ENCODE data around the gene DRAP1.
A peak's percentile ranks its signal among the peaks of the same experiment; 100 is the strongest.

DRAP1 gene, protein sequence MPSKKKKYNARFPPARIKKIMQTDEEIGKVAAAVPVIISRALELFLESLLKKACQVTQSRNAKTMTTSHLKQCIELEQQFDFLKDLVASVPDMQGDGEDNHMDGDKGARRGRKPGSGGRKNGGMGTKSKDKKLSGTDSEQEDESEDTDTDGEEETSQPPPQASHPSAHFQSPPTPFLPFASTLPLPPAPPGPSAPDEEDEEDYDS

GRCh38 chr11:65919141-65919572, at the start of gene DRAP1:
Gene DRAP1, plus strand, starts transcription at chr11:65919426. Its CDS starts 76 bp downstream, at chr11:65919502.
- DNase-seq (ENCODE audit: low read depth), result peak; percentile 99

GRCh38 chr11:65869643-65870306, 49.5 kb upstream of the DRAP1 start:
- no peak for DNase-seq (ENCODE audit: low read depth)

- DNase-seq (ENCODE audit: low read depth), result no peak
These were observed 48.9 kb upstream of the DRAP1 start for GRCh38 chr11:65870307-65870658.

DNA sequence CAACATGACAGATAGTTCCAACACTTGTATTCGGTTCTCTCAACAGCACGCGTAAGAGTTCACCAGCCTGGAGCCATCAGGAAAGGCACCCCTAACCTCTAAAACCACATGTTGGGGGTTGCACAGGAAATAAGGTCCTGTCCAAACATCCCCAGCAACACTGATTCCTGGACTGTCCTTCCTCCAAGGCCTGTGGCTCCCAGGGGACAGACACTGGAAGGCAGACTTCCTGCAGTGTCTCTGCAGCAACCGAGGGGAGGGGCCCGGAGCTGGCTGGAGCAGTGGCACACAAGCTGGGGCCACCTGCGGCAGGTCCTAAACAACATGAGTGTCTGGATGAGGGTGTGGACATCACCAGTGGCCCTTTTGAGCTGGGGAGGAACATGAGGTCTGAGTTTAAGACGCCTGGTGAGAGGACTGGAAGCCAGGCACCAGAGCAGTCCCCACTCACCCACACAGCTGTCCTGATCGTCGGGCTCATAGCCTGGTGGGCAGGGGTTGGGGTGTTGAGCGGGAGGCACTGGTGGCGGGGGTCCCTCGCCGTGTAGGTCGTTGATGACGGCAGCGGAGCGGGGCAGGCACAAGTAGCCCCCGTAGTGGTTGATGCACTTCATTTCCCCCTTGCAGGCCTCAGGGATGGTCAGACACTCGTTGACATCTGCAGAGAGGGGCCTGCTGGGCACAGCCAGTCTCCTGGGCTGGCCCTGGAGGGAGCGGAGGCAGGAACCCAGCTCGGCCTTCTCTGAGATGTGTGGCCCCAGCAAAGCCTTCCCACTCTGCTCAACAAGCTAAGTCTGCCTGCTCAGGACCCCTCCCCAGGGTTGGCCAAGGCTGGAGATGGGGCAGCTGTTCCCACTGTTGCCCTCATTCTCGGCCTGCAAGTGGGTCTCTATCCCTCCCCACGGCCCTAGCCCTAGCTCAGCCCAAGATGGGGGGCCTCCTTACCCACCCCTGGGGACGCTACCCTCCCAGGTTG, 48.2 kb upstream of the DRAP1 start:
- no peak for DNase-seq (ENCODE audit: low read depth)

DNA sequence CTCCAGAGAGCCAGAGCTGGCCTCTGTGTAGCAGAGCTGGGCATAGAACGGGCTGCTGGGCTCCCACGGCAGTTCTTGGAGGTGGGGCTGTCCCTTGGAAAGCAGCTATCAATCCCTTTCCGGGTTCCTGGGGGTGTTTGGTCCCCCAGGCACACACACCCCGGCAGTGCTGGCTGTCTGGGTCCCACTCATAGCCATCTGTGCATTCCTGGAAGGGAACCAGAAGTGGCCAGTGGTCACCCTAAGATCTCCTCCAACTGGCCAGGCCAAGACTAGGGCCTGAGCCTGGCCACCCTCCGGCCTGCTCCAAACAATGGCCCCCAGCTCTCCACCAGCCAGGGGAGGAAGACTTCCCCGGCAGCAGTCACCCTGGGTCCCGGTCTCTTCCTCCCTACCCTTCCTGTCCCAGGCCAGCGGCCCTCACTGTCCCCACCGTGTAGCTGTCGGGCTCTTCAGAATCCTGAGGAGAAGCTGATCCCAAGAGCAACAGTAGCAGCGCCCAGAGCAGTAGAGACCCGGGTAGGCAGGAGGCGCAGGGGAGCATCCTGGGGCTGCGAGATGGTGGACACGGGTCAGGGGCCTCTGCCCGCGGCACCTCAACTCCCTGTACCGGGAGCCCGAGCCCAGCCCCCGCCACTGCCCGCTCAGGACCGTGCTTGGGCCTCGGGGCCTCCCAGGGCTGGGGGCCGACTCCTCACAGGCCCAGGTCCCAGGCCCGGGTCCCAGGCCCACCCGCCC, 47.2 kb upstream of the DRAP1 start:
- peak; percentile 54 for DNase-seq (ENCODE audit: low read depth)

DNA sequence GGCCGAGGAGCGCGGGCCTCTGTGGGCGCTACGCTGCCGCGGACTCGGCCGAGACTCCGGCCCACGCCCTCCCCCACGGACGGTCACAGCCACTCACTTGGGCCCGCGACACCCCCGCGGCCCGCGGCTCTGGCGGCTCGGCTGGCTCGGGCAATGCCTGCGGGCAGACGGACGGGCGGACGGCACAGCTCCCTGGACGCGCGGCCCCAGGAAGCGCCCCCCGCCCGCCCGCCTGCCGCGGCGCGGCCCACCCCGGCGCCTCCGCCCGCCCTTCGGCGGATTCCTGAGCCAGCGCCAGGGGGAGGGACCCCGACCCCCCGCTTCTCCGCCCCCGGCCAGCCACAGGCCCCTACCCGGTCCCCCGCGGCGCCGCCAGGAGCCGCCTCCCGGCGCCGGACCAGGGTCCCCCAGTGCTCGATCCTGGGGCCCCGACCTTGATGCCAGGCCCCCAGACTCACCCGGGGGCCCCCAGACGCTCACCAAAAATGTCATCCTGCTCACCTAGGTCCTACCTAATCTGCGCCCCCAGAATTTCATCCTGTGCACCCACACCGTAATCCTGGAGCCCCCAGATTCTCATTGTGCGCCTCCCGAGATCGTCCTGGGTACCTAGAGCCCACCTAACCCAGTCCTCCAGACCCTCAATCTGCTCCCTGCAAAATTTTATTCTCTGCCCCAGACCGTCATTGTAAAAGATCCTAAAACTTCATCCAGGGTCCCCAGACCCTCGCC, 46.5 kb upstream of the DRAP1 start, which contains the start of gene EFEMP2:
Gene EFEMP2 (minus strand): TSS at position 215 of the 732 bp plus-strand sequence. CDS start 446 bp downstream, outside the sequence.
- DNase-seq (ENCODE audit: low read depth), result peak; percentile 38

DNA sequence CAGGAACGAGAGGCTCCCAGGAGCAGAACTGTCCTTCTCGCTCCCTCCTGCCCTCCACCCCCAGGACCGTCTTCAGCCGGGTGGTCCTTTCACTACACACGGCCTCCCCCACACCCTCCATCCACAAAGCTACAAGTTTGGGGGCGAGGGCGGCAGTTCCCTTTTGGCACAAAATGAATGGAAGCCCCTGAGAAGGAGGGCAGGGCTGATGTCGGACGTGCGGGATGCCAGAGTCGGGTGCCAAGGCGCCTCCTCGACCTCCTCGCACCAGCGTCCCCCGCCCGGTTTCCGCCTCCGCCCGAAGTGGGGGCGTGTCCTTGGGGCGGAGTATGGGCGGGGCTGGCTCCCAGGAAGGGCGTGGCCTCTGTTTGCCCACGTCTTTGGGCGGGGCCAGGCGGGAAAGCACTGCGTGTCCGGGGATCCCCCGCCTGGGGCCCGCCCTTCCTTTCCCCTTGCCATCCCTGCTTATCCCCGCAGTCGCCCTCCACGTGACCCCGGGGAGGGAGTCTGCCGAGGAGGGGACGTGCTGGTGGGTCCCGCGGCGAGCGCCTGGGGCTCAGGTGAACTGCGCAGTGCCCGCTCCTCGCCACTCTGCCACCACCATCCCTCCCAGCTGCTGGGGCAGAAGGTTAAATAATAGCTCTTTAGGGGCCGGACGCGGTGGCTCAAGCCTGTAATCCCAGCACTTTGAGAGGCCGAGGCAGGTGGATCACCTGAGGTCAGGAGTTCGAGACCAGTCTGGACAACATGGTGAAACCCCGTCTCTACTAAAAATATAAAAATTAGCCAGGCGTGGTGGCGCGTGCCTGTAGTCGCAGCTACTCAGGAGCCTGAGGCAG, 45.7 kb upstream of the DRAP1 start:
- DNase-seq (ENCODE audit: low read depth), result peak; percentile 91

DNA sequence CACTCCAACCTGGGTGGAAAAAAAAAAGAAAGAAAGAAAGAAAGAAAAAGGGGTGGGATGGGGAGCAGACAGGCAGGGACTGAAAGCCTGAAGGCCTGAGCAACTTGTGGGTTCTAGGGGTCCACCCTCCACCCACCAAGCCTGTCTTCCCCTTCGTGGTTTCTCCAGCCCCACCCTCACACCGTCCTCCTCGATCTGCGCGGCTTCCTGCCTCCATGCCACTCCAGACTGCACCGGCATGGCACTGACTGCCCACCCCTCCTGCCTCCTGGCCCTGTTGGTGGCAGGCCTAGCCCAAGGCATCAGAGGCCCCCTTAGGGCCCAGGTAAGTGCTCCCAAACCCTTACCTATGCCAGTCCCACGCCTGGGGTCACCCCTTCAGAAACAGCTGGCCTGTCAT, 39.6 kb upstream of the DRAP1 start, which contains the start of gene CTSW:
Gene CTSW (plus strand): TSS at position 221 of the 400 bp plus-strand sequence. CDS start 18 bp downstream, at position 239.
- DNase-seq (ENCODE audit: low read depth), result no peak

DNA sequence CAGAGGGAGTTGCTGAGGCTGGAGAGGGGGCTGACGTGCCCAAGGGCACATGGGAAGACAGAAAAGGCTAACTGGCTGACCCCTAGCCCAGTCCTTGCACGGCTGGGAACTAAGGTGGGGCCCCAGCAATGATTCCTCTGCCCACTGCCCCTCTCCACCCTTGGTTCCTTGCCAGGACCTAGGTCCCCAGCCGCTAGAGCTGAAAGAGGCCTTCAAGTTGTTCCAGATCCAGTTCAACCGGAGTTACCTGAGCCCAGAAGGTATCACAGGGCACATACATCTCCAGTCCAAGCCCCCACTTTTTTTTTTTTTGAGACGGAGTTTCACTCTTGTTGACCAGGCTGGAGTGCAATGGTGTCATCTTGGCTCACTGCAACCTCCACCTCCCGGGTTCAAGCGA, 39.2 kb upstream of the DRAP1 start:
- no peak for DNase-seq (ENCODE audit: low read depth)

GRCh38 chr11:65880844-65881421, 38.3 kb upstream of the DRAP1 start:
- no peak for DNase-seq (ENCODE audit: low read depth)

DNA sequence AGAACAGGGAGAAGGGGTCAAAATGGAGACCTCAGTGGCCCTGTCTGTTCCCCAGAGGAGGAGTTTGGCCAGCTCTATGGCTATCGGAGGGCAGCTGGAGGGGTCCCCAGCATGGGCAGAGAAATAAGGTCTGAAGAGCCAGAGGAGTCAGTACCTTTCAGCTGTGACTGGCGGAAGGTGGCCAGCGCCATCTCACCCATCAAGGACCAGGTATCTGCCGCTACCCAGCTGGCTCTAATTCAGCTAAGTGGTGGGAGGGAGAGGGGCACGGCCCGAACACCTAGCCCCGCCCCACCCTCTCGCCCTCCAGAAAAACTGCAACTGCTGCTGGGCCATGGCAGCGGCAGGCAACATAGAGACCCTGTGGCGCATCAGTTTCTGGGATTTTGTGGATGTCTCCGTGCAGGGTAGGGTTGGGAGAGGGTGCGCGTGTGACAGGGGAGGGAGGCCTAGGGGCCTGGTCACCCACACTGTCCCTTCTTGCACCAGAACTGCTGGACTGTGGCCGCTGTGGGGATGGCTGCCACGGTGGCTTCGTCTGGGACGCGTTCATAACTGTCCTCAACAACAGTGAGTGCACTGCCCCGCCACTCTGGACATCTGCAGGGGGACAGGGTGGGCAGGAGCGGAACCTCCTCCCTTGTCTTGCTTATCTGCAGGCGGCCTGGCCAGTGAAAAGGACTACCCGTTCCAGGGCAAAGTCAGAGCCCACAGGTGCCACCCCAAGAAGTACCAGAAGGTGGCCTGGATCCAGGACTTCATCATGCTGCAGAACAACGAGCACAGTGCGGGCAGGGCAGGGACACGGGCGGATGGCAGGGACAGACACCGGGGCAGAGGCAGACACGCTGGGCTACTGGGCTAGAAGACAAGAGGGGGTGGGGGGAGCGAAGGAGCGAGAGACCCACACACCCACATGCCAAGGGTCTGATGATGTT, 36.8 kb upstream of the DRAP1 start:
- DNase-seq (ENCODE audit: low read depth), result no peak

GRCh38 chr11:65883058-65883761, 36.0 kb upstream of the DRAP1 start:
- DNase-seq (ENCODE audit: low read depth), result no peak

DNA sequence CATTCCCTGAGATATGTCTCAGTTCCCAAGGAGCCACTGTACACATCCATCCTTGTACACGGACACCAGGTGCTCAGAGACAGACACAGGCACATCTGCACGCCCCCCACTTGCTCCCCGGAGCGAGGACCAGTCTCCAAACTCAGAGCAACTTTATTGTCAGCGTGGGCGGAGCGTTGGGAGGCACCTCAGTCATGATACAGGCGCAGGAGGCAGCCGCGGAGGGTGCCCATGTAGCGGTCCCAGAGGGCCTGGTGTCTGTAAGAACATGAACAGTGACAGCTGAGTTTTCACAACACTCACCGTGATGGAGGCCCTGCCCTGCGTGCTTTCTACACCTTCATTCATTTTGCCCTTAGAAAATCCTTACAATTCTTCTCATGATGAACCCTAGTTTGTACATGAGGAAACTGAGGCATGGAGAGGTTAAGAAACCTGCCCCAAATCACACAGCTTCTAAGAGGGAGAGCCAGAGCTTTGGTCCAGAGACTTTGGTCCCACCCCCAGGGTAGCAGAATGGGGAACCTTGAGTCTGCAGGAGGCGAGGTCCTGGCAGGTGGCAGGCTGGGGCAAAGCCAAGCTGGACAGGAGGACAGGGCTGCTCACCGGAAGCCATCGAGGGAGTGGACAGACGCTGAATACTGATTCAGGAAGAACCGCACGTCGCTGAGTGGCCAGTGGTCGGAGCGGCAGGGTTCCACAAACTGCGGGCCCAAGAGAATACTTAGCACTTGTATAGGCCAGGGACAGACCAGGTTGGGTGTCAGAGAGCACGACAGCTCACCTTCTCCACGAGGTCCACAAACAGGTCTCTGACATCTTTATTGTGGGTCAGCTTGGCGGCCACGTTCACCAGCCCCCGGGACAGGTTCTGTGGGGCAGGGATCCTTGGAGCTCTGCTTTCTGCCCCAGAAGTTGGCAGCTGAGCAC, 35.2 kb upstream of the DRAP1 start:
- DNase-seq (ENCODE audit: low read depth), result no peak

GRCh38 chr11:65884716-65885092, 34.5 kb upstream of the DRAP1 start:
- peak; percentile 56 for DNase-seq (ENCODE audit: low read depth)

DNA sequence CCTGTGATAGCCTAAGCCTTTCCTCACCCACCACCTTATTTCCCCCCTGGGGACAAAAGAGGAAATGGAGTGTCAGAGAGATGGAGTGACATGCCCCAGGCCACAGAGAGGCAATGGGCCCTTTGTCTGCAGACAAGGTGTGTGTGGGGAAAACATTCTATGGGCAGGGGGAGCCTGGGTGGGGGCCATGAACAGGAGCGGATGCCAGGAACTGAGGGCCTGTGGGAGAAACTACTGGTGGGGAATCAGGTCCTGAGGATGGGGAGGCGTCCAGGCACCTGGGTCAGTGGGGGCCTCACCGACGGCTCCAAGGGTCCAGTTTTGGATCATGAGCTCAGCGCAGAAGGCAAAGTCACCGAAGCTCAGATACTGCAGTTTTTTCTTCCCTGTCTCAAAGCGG, 34.0 kb upstream of the DRAP1 start:
- DNase-seq (ENCODE audit: low read depth), result no peak

DNA sequence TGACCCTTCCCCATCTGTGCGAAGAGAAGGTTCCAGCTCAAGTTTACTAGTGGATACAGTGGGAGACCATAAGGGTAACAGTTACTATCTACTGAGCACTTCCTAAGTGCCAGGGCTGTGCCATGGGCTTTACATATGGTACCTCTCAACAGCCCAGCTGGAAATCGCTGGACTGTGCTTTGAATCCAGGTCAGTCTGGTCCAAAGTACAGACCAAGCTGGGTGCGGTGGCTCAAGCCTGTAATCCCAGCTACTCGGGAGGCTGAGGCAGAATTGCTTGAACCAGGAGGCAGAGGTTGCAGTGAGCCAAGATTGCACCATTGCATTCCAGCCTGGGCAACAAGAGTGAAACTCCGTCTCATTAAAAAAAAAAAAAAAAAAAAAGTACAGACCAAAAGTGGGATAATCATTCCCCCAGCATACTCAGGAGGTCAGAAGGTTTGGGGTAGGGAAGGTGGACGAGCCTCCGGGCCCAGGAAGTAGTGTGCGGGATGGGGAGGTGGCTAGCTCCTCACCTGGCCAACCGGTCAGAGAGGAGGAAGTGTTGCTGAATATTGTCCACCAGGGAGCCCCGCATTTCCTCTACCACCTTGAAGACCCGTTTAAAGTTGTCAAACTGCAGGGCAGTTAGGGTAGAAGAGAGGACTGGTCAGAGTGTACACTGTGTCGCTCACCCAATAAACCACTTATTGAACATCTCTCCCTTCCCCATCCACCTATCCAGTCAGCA, 33.3 kb upstream of the DRAP1 start:
- DNase-seq (ENCODE audit: low read depth), result no peak

Measured in iris pigment epithelial cell (primary cell).